Measurements from ENCODE around the gene ATF6B. TPM values are rescaled to one million over a fixed set of nuclear protein-coding genes. Genes with fewer than 3 reads are reported as not detected.

The ATF6B gene
- total and polyA plus RNA-seq, 2 of the 13 experiments (the other 11 are each of a cell fraction or from before 2014, with no cell fraction given): 18.1 to 44.0 TPM

GRCh38 chr6:32177183-32177787 is 49.2 kb upstream of the ATF6B start (continued):
- TF ChIP-seq KIAA2018 (CRISPR knock-in tag; IDR thresholded peaks at IDR 0.05; ENCODE audit: borderline replicate concordance) (0 out of 2 replicates have a peak, but pooled peaks have one; percentile 63), ZNF691 (CRISPR knock-in tag; IDR thresholded peaks at IDR 0.05; ENCODE audit: borderline replicate concordance, low read depth) (no peak; the same call in 1 of the 2 replicates), ZC3H4 (CRISPR knock-in tag; IDR thresholded peaks at IDR 0.05; ENCODE audit: borderline replicate concordance) (no peak), ZNF383 (CRISPR knock-in tag; IDR thresholded peaks at IDR 0.05; ENCODE audit: borderline replicate concordance) (no peak; the same call in 1 of the 2 replicates), DR1 (CRISPR knock-in tag; IDR thresholded peaks at IDR 0.05) (no peak), RELA (CRISPR knock-in tag; IDR thresholded peaks at IDR 0.05) (peak; percentile 52; the same call in 1 of the 2 replicates), ZBTB43 (CRISPR knock-in tag; conservative IDR thresholded peaks at IDR 0.05) (no peak), NONO (IDR thresholded peaks at IDR 0.05) (no peak), NONO (CRISPR knock-in tag; conservative IDR thresholded peaks at IDR 0.05) (peak; percentile 56), CEBPG (CRISPR knock-in tag; IDR thresholded peaks at IDR 0.05) (no peak), TSC22D2 (CRISPR knock-in tag; IDR thresholded peaks at IDR 0.05; ENCODE audit: borderline replicate concordance) (no peak), KDM3A (CRISPR knock-in tag; IDR thresholded peaks at IDR 0.05; ENCODE audit: low read depth) (peak; percentile 67; the same call in 1 of the 2 replicates), HIC2 (CRISPR knock-in tag; IDR thresholded peaks at IDR 0.05; ENCODE audit: low read depth) (no peak), POLR2AphosphoS2 (IDR thresholded peaks at IDR 0.05; ENCODE audit: low read depth, low read length) (no peak), RNF219 (CRISPR knock-in tag; IDR thresholded peaks at IDR 0.05) (no peak)

All from HepG2 (cell line).